HG03135 (cell line): ENCODE data around the gene IGFBP7.

Source experiments
- ATAC-seq: cut with Tn5 transposase; IDR thresholded peaks from one replicate; pipeline ENCODE4 v1.9.1; 2021; ENCODE audit warnings: mild to moderate bottlenecking, moderate library complexity; ENCODE audit not compliant: unreplicated experiment

IGFBP7 gene

DNA sequence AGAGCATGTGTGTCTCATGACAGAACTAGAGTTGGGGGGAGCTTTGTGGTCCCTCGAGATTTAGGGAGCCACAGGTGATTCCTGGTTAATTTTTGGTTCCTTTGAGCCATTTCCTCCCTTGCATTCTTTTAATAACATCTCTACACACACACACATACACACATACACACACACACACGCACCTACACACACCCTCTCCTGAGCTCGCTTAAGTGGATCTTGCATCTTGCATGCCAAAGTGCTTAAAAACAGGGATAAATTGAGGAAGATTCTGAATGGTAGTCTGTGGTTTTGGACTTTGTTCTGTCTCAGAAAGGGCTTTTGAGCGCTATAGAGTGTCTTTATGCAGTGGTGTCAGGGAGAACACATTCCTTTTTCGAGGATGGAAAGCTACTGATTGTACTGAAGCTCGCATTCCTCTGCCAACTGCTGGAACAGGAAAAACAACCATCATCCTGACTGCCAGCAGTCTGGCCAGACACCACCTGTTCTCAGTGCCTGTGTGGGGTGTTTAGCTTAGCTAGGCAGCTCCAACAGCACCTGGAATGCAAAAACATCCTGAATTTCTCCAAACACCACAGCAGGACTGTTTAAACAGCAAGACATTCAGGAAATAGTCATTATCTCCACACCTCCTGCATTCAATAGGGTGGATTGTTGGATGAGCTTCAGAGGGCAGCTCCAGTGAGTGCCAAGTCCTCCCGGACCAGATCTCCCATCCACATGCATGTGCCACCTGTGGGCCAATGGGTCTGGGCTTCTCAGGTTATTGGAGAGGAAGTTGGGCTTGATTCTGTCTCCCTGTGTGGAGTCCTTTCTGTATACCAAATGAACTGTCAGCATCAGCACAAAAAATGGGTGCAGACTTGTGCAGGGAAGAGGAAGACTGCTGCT lies 21.9 kb upstream of the IGFBP7 start:
- no peak for ATAC-seq

DNA sequence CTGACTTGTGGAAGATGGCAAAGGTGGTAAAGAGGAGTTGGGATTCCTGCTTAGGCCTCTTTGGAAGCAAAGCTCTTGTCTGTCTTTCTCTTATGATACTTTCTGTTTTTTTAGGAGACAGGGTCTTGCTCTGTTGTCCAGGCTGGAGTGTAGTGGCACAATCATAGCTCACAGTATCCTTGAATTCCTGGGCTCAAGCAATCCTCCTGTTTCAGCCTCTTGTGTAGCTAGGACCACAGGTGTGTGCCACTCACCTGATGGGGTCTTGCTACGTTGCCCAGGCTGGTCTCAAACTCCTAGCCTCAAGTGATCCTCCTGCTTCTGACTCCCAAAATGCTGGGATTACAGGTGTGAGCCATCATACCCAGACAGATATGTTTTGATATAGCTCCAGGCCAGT lies 19.3 kb upstream of the IGFBP7 start:
- no peak for ATAC-seq

DNA sequence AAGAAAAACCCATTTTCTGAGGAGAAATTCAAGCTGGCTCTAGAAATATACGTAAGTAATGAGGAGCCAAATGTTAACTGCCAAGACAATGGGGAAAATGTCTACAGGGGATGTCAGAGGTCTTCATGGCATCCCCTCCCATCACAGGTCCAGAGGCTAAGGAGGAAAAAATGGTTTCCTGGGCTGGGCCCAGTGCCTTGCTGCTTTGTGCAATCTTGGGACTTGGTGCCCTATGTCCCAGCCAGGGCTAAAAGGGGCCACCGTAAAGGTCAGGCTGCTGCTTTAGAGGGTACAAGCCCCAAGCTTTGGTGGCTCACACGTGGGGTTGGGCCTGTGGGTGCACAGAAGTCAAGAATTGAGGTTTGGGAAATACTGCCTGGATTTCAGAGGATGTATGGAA lies 17.2 kb upstream of the IGFBP7 start:
- no peak for ATAC-seq

DNA sequence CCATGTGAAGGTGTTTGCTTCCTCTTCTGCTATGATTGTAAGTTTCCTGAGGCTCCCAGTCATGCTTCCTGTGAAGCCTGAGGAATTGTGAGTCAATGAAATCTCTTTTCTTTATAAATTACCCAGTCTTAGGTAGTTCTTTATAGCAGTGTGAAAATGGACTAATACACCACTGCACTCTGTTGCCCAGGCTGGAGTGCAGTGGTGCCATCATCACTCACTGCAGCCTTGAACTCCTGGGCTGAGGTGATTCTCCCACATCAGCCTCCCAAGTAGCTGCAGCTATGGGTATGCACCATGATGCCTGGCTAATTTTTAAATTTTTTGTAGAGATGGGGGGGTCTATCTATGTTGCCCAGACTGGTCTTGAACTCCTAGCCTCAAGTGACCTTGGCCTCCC lies 15.8 kb upstream of the IGFBP7 start:
- ATAC-seq = no peak

DNA sequence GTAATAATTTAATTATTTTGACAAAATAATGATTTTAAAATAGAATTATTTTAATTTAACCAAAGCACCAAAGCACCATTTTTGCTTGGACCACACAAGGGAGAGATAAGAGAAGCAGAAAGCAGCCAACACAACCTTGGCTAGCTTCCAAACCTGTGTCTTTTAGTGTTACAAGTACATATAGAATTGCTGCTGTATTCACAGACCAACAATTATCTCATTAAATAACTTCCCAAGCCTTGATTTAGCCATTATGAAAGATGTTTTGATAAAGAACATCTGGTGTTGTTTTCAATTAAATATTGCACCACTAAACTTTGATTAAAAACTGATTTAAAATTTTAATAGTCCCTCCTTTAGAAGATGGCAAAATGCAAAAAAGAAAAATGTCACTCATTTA lies 14.0 kb upstream of the IGFBP7 start:
- ATAC-seq = no peak

DNA sequence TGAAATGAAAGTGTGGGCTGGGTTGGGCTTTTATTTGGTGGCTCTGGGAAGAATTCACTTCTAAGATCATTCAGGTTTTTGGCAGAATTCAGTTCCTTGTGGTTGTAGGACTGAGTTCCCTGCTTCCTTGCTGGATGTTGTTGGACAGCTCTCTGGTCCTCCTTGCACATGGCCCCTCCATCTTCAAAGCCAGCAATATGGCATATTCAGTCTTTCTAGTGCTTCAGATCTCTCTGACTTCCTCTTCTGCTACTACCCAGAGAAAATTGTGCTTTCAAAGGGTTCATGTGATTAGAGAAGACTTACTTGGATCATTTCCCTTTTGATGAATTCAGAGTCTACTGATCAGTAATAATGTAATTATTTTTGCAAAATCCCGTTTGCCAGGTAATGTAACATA lies 12.8 kb upstream of the IGFBP7 start:
- ATAC-seq = no peak

DNA sequence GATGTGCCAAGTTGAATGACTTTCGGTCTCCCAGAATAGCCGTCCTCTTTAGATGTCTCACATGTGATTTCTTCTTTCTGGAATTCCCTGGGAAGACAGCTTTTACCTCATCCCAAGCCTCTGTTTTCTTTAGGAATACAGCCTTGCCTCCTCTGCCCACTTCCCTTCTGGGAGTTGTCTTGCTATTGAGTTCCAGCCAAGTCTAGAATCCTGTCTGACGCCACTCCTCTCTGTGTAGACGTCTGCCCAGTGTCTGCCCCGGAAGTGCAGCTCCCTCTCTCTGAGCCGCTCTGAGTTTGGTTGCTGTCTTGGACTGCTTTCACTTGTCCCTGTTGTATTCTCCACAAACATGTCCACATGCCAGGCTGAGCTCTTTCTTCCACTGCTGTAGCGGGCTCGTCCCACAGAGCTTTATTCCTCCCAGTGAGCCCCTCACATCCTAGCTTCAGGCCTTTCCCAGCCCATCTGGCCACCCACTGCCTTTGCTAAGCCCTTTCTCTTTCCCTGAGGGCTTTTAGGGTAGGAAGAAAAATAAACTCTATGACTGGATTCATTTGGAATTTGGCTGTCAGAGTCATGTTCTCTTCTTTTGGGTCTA lies 9.0 kb upstream of the IGFBP7 start:
- no peak for ATAC-seq

DNA sequence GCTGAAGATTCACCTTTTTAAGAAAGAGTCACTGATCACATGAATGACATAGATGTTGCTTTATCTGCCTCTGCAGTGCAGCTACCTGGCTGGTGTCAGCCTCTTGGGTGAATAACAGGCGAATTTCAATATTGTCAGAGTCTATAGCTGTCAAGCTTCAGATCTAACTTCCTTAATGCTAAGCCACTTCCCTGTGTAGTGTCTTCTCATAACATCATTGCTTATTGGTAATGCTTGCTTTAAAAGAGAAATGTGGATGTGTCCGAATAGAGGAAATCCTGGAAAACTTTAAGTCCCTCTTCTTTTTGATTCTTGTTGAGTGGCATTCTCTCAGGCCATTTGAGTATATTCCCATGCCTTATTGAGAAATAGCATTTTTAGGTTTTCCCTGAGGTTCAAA lies 7.3 kb upstream of the IGFBP7 start:
- ATAC-seq = no peak

DNA sequence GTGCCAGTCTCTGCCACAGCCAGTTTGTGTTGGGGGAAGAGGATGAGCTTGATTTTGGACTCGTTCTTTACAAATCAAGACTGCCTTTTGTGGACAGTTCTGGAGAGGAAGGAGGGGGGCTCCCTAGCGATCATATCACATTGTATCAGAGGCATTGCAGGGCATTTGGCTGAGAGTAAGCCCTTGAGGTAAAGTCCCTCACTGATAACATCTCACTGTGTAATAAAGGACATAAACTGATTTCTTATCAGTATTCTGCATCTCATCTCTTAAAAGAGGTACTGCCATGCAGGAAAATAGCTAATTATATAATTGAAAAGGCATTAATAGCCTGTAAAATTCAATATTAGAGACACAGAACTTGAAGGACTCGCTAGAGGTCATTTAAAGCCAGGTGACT lies 6.1 kb upstream of the IGFBP7 start:
- ATAC-seq = no peak

DNA sequence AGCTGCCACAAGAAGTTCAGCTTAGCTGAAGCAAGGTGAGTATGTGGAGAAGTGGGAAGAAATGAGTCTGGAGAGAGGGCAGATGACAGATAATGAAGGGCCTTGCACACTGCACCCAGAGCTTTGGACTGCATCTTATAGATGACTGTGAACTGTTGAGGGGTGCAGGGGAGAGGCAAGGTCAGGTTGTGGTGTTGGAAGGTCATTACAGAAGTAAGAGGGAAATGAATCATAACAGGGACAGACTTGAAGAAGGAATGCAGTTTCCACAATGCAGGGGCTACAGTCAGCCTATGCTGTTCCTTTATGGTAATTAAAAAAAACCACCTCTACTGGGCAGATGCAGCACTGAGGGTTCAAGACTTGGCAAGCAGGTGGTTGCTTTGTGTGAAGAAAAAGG lies 4.8 kb upstream of the IGFBP7 start:
- ATAC-seq = no peak

DNA sequence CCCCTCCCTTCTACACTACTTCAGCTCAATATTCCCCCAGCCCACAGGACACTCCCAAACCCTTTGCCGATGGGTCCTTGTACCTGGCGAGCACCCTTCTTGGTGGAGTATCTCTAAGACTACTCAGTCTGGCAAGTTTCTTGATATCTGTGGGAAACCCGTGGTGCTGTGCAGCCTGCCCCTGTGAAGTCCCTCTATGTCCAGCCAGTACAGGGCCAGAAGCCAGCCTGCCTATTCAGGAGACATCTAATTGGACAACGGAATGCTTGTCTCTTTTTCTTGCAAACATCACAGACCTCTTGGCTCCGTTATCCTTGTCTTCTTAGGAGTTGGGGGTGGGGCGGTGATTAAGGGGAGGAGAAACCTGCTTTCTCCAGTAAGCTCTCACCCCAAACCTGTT lies 3.7 kb upstream of the IGFBP7 start:
- no peak for ATAC-seq

DNA sequence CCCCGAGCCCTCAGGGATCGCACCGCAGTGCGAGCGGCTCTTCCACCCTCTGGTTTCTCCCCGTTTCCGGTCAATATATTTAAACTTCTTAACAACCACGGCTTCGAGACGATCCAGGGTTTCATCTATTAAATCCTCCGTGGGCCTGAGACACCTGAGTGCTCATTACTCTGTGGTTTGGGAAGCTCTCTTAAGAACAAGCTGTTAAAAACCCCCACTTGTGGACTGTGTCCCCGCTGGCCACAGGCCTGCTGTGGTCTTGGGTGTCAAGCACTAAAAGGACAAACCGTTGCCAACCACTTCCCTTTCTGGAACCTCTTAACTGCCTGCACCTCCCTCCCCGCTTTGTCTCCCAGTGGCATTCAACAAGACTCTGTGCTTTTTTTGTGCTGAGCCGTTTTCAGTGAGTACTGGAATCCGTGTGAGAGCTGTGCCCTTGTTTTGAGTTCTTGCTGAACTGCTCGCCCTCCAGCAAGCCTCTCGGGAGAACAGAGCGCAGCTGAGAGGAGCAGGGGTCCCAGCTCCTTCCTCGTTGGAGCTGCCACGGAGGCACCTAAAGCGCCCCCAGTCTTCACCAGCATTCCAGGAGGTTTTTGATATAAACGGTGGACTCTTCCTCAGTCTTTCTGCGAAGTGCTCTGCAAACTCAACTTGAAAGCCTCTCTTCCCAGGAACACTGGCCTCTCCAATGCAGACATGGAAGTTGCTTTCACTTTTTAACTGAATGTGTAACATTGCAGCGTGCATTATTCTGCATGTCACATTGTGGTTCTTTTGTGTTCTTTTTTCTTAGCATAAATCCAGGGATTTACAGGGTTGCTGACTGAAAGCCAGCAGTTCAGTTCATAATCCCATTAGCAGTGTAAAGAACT lies 691 bp upstream of the IGFBP7 start:
- peak; percentile 43 for ATAC-seq

DNA sequence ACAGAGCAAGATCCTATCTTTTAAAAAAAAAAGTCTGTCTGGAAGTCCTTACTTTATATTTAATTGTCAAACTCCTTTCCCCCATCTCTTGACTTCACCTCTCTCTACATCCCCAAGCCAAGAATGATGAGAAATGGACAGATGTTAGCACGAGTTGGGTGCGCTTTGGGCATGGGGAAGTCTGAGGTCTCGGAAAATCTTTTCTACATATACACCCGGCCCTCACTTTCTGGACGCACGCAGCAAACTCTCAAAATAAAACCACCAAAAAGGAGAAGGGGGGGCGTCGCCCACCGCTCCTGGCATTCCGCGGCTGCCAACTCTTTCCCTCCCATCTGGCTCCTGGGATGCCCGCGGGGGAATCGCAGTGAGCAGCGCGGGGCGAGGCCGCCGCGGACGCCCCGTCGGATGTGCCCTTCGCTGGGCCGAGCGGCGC lies 756 bp downstream of the IGFBP7 start:
- no peak for ATAC-seq

DNA sequence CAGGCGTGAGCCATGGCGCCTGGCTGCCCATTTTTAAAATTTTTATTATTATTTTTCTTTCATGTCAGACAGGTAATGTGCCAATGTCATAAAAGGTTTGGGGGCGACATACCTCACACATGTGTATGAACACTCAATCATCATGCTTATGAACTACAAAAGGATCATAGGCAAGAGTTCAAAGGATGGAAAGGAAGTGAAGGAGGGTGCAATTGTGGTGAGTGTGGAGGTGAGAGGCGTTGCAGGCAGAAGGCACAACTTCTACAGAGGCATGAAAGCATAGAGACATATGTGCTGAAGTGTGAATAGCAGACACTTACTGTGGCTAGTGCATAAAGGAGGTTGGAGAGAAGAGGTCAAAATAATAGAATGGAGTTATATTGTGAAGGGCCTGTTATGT lies 4.0 kb downstream of the IGFBP7 start:
- ATAC-seq = no peak

DNA sequence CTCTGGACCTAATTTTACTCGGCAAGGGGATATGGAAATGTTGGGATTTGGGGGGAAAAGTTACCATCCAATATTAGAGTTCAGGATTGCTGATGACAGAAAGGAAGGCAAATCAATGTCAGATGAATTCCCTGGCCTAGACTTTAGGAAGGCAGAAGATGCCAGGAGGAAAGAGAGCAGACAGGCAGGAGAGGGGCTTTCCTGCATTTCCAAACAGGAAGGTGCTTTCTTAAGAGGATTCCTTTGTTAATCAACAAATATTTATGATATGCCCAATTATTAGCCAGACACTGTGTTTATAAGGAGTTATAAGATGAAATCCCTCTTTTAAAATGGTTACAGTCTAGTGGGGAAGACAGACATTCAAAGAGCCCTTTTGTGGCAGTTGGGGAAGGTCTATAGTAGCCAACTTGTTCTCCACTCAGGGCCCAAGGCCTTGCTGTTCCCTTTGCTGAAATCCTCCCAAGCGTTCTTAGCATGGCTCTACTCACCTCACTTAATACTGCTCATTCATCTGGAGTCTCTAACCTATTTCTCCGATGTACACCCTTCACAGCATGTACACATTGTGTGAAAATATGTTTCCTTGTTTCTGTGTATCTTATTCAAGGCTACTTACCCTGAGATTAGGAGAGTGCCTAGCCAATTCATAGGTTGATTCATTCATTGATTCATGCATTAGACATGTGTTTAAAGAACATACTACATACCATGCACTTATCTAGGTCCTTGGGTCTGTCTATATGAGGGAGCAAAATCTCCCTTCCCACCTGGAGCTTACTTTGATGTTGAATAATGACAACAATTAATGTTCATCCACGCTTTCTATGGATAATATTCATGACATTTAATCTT lies 5.3 kb downstream of the IGFBP7 start:
- ATAC-seq = no peak

DNA sequence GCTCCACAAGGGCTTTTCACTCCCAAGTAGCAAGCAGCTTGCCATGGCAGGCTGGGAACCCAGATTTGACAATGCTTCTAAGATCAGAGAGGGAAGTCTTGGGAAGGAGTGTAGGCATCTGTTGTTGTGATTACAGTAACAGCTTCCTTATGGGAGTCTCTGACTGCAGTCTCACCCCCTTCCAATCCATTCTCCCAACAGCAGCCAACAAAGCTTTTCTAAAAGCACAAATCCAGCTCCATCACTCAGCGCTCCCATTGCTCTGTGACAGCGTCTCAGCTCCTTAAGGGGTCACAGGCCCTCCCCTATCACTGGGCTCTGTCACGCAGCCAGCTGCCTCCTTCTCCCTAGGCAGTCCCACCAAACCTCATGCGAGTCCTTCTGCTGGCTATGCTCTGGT lies 7.1 kb downstream of the IGFBP7 start:
- no peak for ATAC-seq

DNA sequence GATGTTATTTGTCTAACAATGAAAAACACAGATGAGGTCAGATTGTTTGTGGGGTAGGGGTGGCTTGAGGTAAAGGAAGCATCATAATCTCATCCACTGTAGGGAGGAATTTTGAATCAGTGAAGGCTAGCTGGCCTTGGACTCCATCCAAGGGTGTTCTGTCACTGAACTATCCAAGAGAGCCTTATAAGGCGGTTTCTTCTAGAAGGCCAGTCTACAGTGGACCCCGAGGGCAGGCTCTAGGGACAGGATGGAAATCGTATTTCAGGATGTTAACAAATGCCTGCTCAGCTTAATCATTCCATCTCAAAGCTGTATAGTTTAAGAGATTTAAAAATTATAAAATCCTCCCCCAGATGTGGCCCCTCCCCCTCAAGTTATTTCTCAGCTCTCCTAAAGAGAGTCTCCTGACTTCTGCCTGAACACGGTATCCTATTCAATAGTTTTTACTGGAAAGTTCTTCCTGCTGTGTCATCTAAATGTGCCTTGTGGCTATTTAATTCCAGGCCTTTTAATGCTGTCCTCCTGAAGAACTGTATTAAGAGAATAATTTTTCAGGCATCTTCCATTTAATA lies 8.0 kb downstream of the IGFBP7 start:
- no peak for ATAC-seq

DNA sequence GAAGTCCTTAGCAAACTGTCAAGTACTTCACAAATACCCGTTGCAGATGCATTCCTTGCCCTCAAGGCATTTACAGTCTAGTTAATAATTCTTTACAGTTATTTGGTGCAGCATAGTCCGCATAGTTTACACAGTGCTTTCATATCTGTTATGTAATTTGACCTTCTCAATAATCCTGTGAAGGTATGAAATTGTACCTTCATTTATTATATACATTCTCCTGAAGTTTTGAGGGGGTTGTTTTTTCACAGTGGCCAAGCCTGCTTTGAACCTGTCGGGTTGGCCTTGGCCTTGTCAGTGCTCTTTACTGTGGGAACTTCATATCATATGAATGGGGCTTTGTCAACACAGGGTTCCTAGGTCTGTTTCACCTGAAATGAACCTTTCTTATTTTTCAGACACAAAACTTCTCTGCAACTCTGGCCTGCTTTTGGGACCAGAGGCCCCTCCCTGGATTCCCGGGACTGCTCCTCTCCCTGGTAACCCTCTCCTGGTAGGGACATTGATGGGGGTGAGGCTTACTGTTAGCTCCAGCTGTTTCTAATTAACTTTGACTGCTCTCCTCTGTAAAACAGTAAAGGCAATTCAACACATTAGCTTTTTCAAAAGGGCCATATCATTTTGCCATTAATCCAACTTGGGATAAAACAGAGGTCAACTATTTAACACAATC lies 9.1 kb downstream of the IGFBP7 start:
- no peak for ATAC-seq

DNA sequence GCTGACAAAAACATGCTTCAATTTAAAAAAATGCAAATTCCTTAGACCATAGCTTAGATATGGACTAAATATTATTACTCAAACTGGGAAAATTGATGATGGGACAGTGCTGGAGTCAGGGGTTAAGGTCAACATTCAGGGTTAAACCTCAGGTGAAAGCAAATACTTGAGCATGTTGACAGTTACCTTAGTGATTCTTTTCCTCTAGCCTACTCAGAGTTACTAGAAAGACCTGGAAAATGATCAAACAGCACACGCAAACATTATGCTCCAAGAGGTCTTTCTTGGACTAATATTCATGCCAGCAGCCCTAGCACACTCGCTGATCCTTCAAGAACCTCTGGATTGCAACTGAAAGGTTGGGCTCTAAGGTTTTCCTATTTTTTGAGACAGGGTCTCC lies 10.8 kb downstream of the IGFBP7 start:
- ATAC-seq = no peak

DNA sequence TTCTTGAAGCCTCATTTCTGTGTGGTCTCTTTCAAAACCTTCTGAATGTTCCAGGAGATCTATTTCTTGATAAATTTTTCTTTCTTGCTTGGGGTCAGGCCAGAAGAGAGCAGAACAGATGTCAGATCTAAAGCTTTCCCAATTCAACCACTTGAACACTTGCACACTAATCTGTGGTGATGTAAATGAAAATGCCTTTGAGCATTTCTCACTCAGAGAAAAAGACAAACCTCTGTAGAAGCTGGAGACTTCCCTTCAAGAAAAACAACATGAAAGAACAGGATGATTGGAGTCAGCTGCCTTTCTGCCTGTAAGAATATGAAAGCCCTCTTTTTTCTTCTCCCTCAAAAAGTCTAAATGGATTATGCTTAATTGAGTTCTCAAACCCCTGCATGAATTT lies 11.2 kb downstream of the IGFBP7 start:
- no peak for ATAC-seq
